Measurements from ENCODE around the gene SAE1. TPM values are rescaled to one million over a fixed set of nuclear protein-coding genes. Genes with fewer than 3 reads are reported as not detected.

Gene SAE1
- total and polyA plus RNA-seq, 2 experiments from 2014 or later: 115 to 236 TPM

- Histone ChIP-seq H3K36me3 (ENCODE audit: insufficient read depth) (peaks cover 8% of the 10 kb centered on the region), H3K27me3 (ENCODE audit: insufficient read depth) (no peaks in the 10 kb centered on the region), H3K27ac (ENCODE audit: low read depth) (no peak overlapping the region), H3K9me2 (ENCODE audit: insufficient read depth) (no peaks in the 10 kb centered on the region), H2AFZ (no peak overlapping the region), H4K20me1 (replicated peaks; ENCODE audit: insufficient read depth) (no peaks in the 10 kb centered on the region; the same call in 1 of the 2 replicates), H3F3A (replicated peaks; ENCODE audit: low read depth) (peaks cover 17% of the 10 kb centered on the region; the same call in 1 of the 2 replicates), H3K4me1 (ENCODE audit: insufficient read depth) (peaks cover 10% of the 10 kb centered on the region; the same call in 1 of the 2 replicates), H3K4me3 (0 out of 2 replicates have a peak overlapping the region, but pooled peaks have one; percentile 54), H3K4me2 (no peak overlapping the region), H3K79me2 (replicated peaks; ENCODE audit: insufficient read depth) (peaks cover 15% of the 10 kb centered on the region)
- peak overlapping the region; percentile 88 for H3K4me3 Mint-ChIP-seq
- TF ChIP-seq JUNB (IDR thresholded peaks at IDR 0.05; ENCODE audit: unreplicated experiment) (no peak), CREB1 (CRISPR knock-in tag; IDR thresholded peaks at IDR 0.05; ENCODE audit: low read depth) (no peak), ZNF462 (CRISPR knock-in tag; IDR thresholded peaks at IDR 0.05) (no peak), NANOG (IDR thresholded peaks at IDR 0.05; ENCODE audit: borderline replicate concordance) (no peak), ETS1 (IDR thresholded peaks at IDR 0.05) (no peak), STAT1 (IDR thresholded peaks at IDR 0.05; ENCODE audit: unreplicated experiment) (no peak), EZH2 (IDR thresholded peaks at IDR 0.05; ENCODE audit: low read depth, unreplicated experiment) (no peak), ZNF114 (CRISPR knock-in tag; IDR thresholded peaks at IDR 0.05) (no peak), EZH2phosphoT487 (IDR thresholded peaks at IDR 0.05; ENCODE audit: unreplicated experiment) (no peak), REST (IDR thresholded peaks at IDR 0.05; ENCODE audit: unreplicated experiment) (no peak), POLR2AphosphoS5 (IDR thresholded peaks at IDR 0.05; ENCODE audit: low read depth) (no peak), ZNF331 (CRISPR knock-in tag; IDR thresholded peaks at IDR 0.05; ENCODE audit: low read depth) (no peak)
- TF ChIP-seq, protein P1, sequence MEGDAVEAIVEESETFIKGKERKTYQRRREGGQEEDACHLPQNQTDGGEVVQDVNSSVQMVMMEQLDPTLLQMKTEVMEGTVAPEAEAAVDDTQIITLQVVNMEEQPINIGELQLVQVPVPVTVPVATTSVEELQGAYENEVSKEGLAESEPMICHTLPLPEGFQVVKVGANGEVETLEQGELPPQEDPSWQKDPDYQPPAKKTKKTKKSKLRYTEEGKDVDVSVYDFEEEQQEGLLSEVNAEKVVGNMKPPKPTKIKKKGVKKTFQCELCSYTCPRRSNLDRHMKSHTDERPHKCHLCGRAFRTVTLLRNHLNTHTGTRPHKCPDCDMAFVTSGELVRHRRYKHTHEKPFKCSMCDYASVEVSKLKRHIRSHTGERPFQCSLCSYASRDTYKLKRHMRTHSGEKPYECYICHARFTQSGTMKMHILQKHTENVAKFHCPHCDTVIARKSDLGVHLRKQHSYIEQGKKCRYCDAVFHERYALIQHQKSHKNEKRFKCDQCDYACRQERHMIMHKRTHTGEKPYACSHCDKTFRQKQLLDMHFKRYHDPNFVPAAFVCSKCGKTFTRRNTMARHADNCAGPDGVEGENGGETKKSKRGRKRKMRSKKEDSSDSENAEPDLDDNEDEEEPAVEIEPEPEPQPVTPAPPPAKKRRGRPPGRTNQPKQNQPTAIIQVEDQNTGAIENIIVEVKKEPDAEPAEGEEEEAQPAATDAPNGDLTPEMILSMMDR (conservative IDR thresholded peaks at IDR 0.05; ENCODE audit: low read depth in 2 of 2): no peak
- no peak overlapping the region for H3K27ac Mint-ChIP-seq
- H3K4me1 Mint-ChIP-seq: peaks cover 16% of the 10 kb centered on the region
- no peaks in the 10 kb centered on the region; the same call in 1 of the 3 replicates for H3K9me3 Mint-ChIP-seq
- ATAC-seq (no peak), DNase-seq (ENCODE audit: low spot score) (no peak)
- peaks cover 50% of the 10 kb centered on the region for H3K36me3 Mint-ChIP-seq (ENCODE audit: low read depth)
- peaks cover 15% of the 10 kb centered on the region for H3K27me3 Mint-ChIP-seq (ENCODE audit: insufficient read depth, low read depth, poor library complexity)
These were observed 128.4 kb downstream of the SAE1 start for GRCh38 chr19:47258895-47259555.

Measured in GM23338 (cell line).